HepG2 (cell line): Measurements from ENCODE around the gene HRG. TPM values are rescaled to one million over a fixed set of nuclear protein-coding genes. Genes with fewer than 3 reads are reported as not detected.

Experiments
- AHR ChIP-seq: IDR thresholded peaks from 2 replicates; pipeline ENCODE4 v1.6.1; 2018; ENCODE audit warnings: missing genetic modification reagents, missing compliant biosample characterization
- DNMT1 ChIP-seq: sonication (generic); formaldehyde crosslinking; IDR thresholded peaks from 2 replicates; pipeline ENCODE4 v1.5.1; 2020; ENCODE audit warnings: mild to moderate bottlenecking, missing genetic modification reagents
- E2F1 ChIP-seq: sonication (generic); formaldehyde crosslinking; IDR thresholded peaks from 2 replicates; pipeline ENCODE4 v1.5.0; 2020; ENCODE audit warnings: missing genetic modification reagents
- HBP1 ChIP-seq: IDR thresholded peaks from 2 replicates; pipeline ENCODE4 v1.6.1; 2016; ENCODE audit warnings: low read depth, control low read depth
- HDAC6 ChIP-seq: fragments of 200-600 bp; sonication (generic); IDR thresholded peaks from 2 replicates; pipeline ENCODE4 v1.7.0; 2017; ENCODE audit warnings: mild to moderate bottlenecking, antibody characterized with exemption, low read length, low read depth
- HMGA1 ChIP-seq: sonication (generic); formaldehyde crosslinking; conservative IDR thresholded peaks from 2 replicates; pipeline ENCODE4 v1.4.0; 2020; ENCODE audit warnings: missing genetic modification reagents
- HNF1B ChIP-seq: sonication (generic); formaldehyde crosslinking; IDR thresholded peaks from 2 replicates; pipeline ENCODE4 v1.5.1; 2020; ENCODE audit warnings: mild to moderate bottlenecking, moderate library complexity, missing genetic modification reagents
- HNRNPH1 ChIP-seq: fragments of 200-400 bp; formaldehyde crosslinking; optimal IDR thresholded peaks from 2 replicates; pipeline ENCODE3; 2017; ENCODE audit warnings: mild to moderate bottlenecking, low read depth, low read length
- MEIS1 ChIP-seq: sonication (generic); formaldehyde crosslinking; IDR thresholded peaks from 2 replicates; pipeline ENCODE4 v1.9.0; 2021; ENCODE audit warnings: mild to moderate bottlenecking, missing genetic modification reagents, moderate library complexity, borderline replicate concordance
- MTF1 ChIP-seq: sonication (generic); formaldehyde crosslinking; IDR thresholded peaks from 2 replicates; pipeline ENCODE4 v1.5.0; 2020; ENCODE audit warnings: missing genetic modification reagents
- PAXIP1 ChIP-seq: sonication (generic); formaldehyde crosslinking; conservative IDR thresholded peaks from 2 replicates; pipeline ENCODE4 v1.4.0; 2020; ENCODE audit warnings: mild to moderate bottlenecking, missing genetic modification reagents, moderate library complexity
- SALL1 ChIP-seq: sonication (generic); formaldehyde crosslinking; IDR thresholded peaks from 2 replicates; pipeline ENCODE4 v1.8.0; 2022; ENCODE audit warnings: mild to moderate bottlenecking, missing genetic modification reagents
- SAP130 ChIP-seq: IDR thresholded peaks from 2 replicates; pipeline ENCODE4 v1.6.1; 2016; ENCODE audit warnings: low read depth
- THRA ChIP-seq: sonication (generic); formaldehyde crosslinking; IDR thresholded peaks from 2 replicates; pipeline ENCODE4 v1.4.0; 2020; ENCODE audit warnings: missing genetic modification reagents, borderline replicate concordance
- ZNF383 ChIP-seq: sonication (generic); formaldehyde crosslinking; IDR thresholded peaks from 2 replicates; pipeline ENCODE4 v1.4.0; 2020; ENCODE audit warnings: missing genetic modification reagents, mild to moderate bottlenecking, borderline replicate concordance
- ZNF430 ChIP-seq: sonication (generic); formaldehyde crosslinking; IDR thresholded peaks from 2 replicates; pipeline ENCODE4 v1.9.0; 2021; ENCODE audit warnings: mild to moderate bottlenecking, missing genetic modification reagents
- ZNF446 ChIP-seq: sonication (generic); formaldehyde crosslinking; IDR thresholded peaks from 2 replicates; pipeline ENCODE4 v1.5.0; 2020; ENCODE audit warnings: mild to moderate bottlenecking, missing genetic modification reagents
- ZNF556 ChIP-seq: sonication (generic); formaldehyde crosslinking; IDR thresholded peaks from 2 replicates; pipeline ENCODE4 v1.4.0; 2020; ENCODE audit warnings: mild to moderate bottlenecking, missing genetic modification reagents, borderline replicate concordance
- ZNF605 ChIP-seq: sonication (generic); formaldehyde crosslinking; IDR thresholded peaks from 2 replicates; pipeline ENCODE4 v1.8.0; 2022; ENCODE audit warnings: mild to moderate bottlenecking, missing genetic modification reagents
- ZNF747 ChIP-seq: sonication (generic); formaldehyde crosslinking; IDR thresholded peaks from 2 replicates; pipeline ENCODE4 v1.8.1; 2023; ENCODE audit warnings: missing genetic modification reagents, mild to moderate bottlenecking, borderline replicate concordance
- ZNF850 ChIP-seq: sonication (generic); formaldehyde crosslinking; conservative IDR thresholded peaks from 2 replicates; pipeline ENCODE4 v1.9.0; 2021; ENCODE audit warnings: mild to moderate bottlenecking, missing genetic modification reagents
- polyA plus RNA-seq, 8 experiments: library from polyadenylated mRNA; depleted of rRNA in 3 of 8; stranded (reverse) in 7 of 8; unstranded in 1 of 8; fragments of >200 nt; fragmentation: Illumina TruSeq in 4 of 8; extraction: Trizol in 4 of 8; gene quantifications; 2 replicates each; pipeline versions ENCODE4 v1.2.1 to v1.2.3, GENCODE V29; 2011 to 2016; ENCODE audit warnings: low read depth in 4 of 8, missing spikeins in 1 of 8, mixed read lengths in 1 of 8; ENCODE audit not compliant: insufficient read depth in 1 of 8
- total RNA-seq, 5 experiments: library from RNA; depleted of rRNA; stranded (reverse); fragments of >200 nt; fragmentation: Illumina TruSeq; extraction: Trizol; gene quantifications; 2 replicates each; pipeline ENCODE4 v1.2.3, GENCODE V29; 2016; ENCODE audit warnings: low read depth in 1 of 5

The HRG gene
- total and polyA plus RNA-seq, 2 of the 13 experiments (the other 11 are each of a cell fraction or from before 2014, with no cell fraction given), result 0.09 to 0.11 TPM

DNA sequence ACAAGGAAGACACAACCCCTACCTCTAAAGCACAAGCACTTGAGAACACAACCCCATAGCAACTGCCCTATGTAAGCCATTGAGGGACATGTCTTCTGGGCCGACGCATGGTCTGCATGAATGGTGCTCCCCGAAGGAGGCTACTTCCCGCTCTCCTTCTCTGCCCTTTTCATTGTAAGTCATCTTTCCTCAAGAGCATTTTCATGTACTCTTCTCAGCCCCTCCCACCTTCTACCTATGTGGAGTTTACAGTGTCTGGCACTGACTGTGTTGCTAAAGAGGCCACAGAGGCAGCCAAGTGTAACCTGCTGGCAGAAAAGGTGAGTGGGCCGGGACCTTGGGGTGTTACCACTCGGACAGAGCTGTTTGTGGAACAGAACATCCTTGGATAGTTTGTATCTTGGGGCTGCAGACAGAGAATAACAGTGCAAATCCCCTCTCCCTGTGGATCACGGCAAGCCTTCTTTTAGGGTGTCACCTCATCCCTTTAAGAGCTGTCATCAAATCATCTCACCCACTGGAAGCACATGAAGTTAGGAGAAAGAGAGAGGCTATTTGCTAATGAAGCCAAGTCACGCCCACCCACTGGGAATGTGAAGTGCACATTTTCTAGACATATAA is 47.4 kb upstream of the HRG start (continued):
- peak; percentile 20; the same call in 1 of the 2 replicates for TF ChIP-seq ZNF605
- TF ChIP-seq HMGA1, result no peak
- 0 out of 2 replicates have a peak, but pooled peaks have one; percentile 38 for TF ChIP-seq ZNF747 (CRISPR knock-in tag)
- TF ChIP-seq HBP1, result no peak
- TF ChIP-seq E2F1 (CRISPR knock-in tag), result no peak
- TF ChIP-seq HDAC6, result no peak
- no peak for TF ChIP-seq MTF1
- no peak for TF ChIP-seq THRA (CRISPR knock-in tag)
- TF ChIP-seq HNRNPH1, result peak; percentile 46
- peak; percentile 31; the same call in 1 of the 2 replicates for TF ChIP-seq ZNF383 (CRISPR knock-in tag)
- peak; percentile 23; the same call in 1 of the 2 replicates for TF ChIP-seq ZNF556 (CRISPR knock-in tag)
- no peak for TF ChIP-seq PAXIP1 (CRISPR knock-in tag)
- peak; percentile 75 for TF ChIP-seq ZNF430
- TF ChIP-seq HNF1B (CRISPR knock-in tag), result peak; percentile 79
- TF ChIP-seq ZNF446 (CRISPR knock-in tag), result peak; percentile 83; the same call in 1 of the 2 replicates
- peak; percentile 34; the same call in 1 of the 2 replicates for TF ChIP-seq SAP130
- no peak for TF ChIP-seq ZNF850 (CRISPR knock-in tag)
- peak; percentile 39; the same call in 1 of the 2 replicates for TF ChIP-seq MEIS1 (CRISPR knock-in tag)
- no peak for TF ChIP-seq DNMT1 (CRISPR knock-in tag)
- TF ChIP-seq SALL1 (CRISPR knock-in tag), result peak; percentile 18; the same call in 1 of the 2 replicates
- no peak for TF ChIP-seq AHR
